GM21786 (cell line): ENCODE results near the gene MLH1.

Experiments
- ATAC-seq: cut with Tn5 transposase; IDR thresholded peaks from one replicate; pipeline ENCODE4 v1.9.1; 2021; ENCODE audit not compliant: unreplicated experiment

The MLH1 gene

GRCh38 chr3:36973139-36973538, 20.2 kb upstream of the MLH1 start:
- no peak for ATAC-seq

DNA sequence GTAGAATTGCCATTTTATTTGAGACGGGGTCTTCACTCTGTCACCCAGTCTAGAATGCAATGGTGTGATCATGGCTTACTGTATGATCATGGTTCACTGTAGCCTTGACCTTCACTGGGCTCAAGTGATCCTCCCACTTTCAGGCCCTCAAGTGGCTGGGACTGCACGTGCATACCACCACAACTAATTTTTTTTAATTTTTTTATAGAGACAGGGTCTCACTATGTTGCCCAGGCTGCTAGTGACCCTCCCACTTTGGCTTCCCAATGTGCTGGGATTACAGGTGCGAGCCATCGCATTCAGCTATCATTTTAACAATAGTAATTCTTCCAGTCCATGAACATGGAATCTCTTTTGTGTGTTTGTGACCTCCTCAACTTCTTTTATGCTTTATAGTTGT, 12.3 kb upstream of the MLH1 start:
- ATAC-seq: no peak

- ATAC-seq: no peak
These were observed 5.0 kb upstream of the MLH1 start for GRCh38 chr3:36988356-36988755.

GRCh38 chr3:36989005-36989404, 4.3 kb upstream of the MLH1 start:
- no peak for ATAC-seq

GRCh38 chr3:36989568-36989967, 3.8 kb upstream of the MLH1 start:
- ATAC-seq: no peak

- no peak for ATAC-seq
These were observed 2.2 kb upstream of the MLH1 start for GRCh38 chr3:36991147-36991546.

DNA sequence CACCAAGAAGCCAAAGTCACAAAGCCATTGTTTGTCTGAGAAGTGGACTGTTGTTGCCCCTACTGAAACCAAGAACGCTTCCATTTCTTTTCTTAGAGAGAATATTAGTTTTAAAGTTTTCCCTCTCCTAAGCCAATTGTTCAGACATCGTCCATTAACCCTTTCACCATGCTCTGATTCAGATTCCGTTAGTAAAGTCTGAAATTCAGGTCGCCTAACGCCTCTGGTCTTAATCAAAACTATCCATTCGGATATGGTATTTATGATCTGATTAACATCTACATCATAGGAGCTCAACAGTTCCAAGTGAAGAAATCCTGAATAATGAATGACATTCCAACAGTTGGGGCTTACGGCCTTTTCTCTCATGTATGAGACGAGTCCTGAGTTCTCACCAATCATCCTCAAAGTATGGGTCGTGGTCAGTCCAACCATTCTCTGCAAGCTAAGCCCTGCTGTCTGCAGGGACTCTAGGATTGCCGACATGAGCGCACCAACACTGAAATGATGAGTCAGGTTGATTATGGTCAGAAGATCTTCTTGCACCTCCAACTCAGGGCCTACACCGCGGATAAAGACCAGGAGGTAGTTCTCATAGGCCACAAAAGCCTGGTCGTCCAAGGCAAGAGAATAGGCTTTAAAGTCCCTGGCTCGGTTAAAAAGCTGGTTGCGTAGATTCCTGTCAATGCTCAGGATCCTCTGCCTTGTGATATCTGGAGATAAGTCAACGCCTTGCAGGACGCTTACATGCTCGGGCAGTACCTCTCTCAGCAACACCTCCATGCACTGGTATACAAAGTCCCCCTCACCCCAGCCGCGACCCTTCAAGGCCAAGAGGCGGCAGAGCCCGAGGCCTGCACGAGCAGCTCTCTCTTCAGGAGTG, 1.2 kb upstream of the MLH1 start:
- ATAC-seq: no peak

- ATAC-seq: peak; percentile 82
These were observed 452 bp upstream of the MLH1 start, which contains the start of gene EPM2AIP1 for GRCh38 chr3:36992806-36993325. Gene EPM2AIP1, minus strand, starts transcription at chr3:36993131. Its CDS starts 54 bp downstream, at chr3:36993077.

GRCh38 chr3:37014620-37015019, 21.3 kb downstream of the MLH1 start:
- no peak for ATAC-seq

DNA sequence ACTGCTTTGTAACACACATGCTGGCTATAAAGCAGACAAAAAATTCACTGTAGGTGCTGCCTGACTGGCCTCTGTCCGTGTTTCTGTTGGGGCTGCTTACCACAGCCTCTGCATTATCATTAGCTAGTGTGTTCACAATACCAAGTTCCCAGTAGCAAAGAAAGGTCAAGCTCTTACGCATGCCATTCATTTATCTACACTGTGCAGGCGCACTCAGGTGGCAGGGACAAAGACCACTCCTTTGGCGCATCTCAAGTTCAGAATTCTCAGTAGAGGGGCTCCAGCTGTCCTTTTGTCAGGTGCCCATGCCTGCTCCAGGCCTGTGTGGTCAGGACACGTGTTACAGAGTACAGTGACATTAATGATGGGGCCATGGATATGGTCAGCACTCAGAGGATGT, 22.3 kb downstream of the MLH1 start:
- no peak for ATAC-seq

GRCh38 chr3:37016903-37017302, 23.6 kb downstream of the MLH1 start:
- ATAC-seq: no peak

DNA sequence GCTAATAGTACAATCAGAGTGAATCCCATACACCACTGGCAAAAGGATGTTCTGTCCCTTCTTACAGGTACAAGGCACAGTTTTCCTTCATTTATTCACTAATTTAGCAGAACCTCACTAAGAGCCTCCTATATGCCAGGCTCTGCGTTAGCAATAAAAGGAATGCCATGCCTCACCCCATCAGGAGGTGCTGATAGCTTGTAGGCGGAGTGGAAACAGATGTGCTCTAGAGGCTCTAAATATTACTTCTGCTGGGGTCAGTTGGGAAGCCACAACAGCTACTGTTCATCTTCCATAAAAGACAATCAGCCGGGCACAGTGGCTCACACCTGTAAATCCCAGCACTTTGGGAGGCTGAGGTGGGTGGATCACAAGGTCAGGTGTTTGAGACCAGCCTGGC, 24.4 kb downstream of the MLH1 start:
- ATAC-seq: no peak

- no peak for ATAC-seq
These were observed 30.8 kb downstream of the MLH1 start for GRCh38 chr3:37024092-37024491.

DNA sequence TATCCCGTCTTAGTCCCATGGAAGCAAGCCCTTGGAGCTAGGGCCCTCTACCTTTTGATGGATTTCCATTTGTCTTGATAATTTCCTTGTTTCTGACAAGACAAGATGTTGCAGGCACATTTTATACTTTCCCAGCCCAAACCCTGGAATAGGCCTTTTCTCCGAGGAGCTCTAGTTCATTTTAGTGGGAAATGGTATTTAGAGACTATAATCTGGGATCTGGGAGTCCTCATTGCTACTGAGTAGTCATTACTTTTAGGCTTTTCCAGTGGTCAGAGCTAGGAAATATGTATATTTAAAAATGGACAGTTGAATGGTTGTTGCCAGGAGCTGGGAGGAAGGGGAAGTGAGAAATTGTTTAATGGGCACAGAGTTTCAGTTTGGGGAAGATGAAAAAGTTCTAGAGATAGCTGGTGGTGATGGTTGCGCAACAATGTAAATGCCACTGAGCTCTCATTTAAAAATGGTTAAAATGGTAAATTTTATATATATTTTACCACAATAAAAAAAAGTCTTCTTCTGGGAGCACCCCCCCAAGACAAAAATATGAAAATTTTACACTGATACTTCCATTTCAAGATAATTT, 31.6 kb downstream of the MLH1 start:
- no peak for ATAC-seq

- ATAC-seq: no peak
These were observed 32.4 kb downstream of the MLH1 start for GRCh38 chr3:37025561-37026335.

DNA sequence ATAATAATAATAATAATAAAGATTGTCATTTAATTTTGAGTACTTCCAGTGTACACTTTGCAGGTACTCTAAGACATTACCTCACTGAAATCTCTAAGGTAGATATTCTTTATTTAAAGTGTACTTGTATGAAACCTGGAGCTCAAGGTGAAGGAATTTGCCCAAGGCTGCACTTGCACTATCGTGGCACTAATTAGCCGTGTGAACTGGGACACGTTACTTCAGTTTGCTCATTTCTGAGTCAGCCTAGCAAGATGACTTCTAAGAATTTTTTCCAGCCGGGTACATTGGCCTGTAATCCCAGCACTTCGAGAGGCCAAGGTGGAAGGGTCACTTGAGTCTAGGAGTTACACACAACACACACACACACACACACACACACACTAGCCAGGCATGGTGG, 33.5 kb downstream of the MLH1 start:
- ATAC-seq: no peak

GRCh38 chr3:37028329-37028728, 35.0 kb downstream of the MLH1 start:
- no peak for ATAC-seq

GRCh38 chr3:37029111-37029510, 35.8 kb downstream of the MLH1 start:
- no peak for ATAC-seq

- no peak for ATAC-seq
These were observed 36.3 kb downstream of the MLH1 start for GRCh38 chr3:37029516-37030163.

DNA sequence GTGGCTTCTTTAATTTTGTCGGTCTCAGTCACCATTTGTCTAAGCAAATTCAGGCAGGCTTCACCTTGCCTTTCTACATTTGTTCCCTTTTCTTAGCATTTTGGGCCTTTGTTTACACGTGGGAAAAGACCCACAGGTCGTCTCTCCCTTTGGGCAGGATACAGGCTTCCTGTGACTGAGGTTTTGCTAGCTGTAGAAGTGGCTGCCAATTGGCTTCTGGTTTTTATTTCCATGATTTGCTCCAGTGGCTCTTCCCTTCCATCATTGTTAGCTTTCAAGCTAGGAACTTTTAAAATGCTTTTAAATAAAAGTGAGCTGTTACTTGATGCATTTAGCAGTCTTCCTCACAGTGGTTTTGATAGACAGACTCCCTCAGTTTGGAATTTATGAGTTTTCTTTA, 37.3 kb downstream of the MLH1 start:
- ATAC-seq: no peak

GRCh38 chr3:37031096-37031682, 37.9 kb downstream of the MLH1 start:
- no peak for ATAC-seq
